ENCODE measurements around the gene SLC29A4.
"Not testable (repeated sequence)": the region's sequence is repeated elsewhere in the genome, so short reads cannot be mapped to it uniquely, and the experiment has no call there.

SLC29A4 gene

DNA sequence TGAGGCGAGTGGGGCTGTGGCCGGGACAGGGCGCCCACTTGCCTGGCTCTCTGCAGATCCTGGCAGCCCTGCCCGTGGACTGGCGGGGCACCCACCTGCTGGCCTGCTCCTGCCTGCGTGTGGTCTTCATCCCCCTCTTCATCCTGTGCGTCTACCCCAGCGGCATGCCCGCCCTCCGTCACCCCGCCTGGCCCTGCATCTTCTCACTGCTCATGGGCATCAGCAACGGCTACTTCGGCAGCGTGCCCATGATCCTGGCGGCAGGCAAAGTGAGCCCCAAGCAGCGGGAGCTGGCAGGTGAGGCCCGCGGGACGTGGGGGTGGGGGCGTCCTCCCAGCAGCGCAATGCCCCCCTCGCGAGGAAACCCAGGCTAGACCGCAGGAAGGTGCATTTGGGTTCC lies 17.6 kb downstream of the SLC29A4 start:
- no peak for DNase-seq

DNA sequence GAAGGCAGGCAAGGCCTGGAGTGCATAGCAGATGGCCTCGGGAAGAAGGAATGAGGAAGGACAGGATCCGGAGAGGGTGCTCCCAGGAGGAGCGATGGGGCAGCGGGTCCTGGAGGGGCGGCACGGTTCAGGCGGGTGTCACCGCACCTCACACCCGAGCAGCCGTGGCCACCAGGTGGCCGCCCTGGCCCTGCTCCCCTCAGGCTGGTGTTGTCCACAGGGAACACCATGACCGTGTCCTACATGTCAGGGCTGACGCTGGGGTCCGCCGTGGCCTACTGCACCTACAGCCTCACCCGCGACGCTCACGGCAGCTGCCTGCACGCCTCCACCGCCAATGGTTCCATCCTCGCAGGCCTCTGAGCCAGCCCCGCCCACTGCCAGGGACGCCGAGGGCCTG lies 19.8 kb downstream of the SLC29A4 start:
- no peak for DNase-seq

- no peak for DNase-seq
Observed at GRCh38 chr7:5303061-5303460, 20.3 kb downstream of the SLC29A4 start.

DNA sequence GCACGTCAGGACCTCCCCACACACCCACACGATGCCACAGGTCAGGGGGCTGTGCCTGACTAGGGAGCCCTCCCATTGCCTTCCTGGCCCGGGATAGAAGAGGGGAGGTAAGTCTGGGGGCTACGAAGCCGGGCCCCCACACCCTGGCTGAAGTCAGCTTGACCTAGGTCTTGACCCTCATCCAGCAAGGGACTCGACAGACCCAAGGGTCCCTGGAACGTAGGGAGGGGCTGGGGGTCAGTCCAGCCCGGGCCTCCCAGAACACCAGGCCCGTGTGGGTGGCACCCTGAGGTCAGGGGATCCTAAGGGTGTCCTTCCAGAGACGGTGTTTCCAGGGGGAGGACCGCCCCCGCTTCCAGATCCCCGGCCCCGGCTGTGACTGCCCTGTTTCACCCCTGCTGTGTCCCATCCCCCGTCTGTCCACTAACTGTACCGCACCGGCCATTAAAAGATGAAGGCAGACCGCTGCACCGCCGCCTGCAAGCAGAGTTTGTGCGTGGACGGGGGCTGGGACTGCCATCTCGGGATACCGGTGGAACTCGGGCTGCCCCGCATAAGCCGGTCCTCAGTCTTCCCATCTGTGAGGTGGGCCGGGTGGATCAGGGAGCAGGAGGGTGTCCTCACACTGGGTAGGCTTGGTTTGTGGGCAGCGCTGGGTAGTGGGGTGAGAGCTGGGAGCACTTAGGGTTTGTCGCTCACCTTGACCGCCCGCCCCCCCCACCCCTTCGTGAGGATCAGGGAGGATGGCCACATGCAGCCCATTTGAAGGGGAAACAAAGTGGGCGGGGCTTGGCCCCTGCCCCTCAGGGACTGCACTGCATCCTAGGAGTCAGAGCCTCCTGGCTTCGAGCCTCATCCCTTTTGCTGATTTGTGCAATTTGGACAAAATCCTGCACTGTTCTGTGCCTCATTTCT lies 21.1 kb downstream of the SLC29A4 start:
- no peak for DNase-seq

- not testable (repeated sequence) for DNase-seq
Observed at GRCh38 chr7:5305050-5305449, 22.3 kb downstream of the SLC29A4 start.

DNA sequence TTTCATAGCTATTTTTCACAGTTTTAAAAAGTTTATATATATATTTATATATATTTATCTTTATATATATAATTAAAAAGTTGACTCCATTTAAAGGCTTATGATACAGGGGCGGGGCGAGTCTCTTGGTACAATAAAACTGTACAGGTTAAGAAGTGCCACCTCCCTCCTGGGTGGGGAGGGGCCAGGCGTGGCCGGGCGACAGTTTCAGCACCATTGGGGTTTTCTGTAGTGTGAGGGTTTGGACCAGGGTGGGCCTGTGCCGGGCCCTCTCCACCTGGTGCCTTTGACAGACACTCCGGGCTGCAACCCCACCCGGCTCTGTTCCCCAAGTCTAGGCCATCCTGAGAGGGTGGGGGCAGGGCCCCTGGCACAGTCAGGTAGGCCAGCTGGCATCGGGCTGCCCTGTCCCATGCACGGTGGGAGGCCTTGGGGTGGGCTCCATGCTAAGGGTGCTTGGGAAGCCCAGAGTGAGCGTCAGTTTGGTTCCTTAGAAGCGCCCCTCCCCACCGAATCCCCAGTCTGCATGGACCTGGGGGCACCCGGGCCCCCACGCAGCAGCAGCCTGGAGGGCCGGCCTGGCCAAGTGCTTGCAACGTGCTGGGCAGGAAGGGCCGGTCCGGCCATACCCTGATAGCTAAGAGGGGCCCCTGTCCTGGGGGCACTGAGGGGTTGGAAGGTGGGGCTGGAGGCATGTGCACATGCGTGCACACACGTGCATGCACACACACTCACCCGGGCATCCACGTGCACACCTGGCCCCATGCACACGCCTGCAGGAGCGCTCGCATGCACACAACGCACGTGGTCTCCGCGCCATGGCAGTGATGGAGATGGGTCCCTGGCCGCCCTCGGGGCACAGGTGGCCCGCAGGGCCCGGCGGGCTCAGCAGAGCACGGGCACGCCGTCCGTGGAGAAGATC lies 24.7 kb downstream of the SLC29A4 start:
- DNase-seq: not testable (repeated sequence)

GRCh38 chr7:5309146-5309545 lies 26.4 kb downstream of the SLC29A4 start:
- DNase-seq: no peak

GRCh38 chr7:5310822-5311405 lies 28.2 kb downstream of the SLC29A4 start:
- DNase-seq: no peak

- DNase-seq: not testable (repeated sequence)
Observed at GRCh38 chr7:5312276-5313070, 29.7 kb downstream of the SLC29A4 start.

DNA sequence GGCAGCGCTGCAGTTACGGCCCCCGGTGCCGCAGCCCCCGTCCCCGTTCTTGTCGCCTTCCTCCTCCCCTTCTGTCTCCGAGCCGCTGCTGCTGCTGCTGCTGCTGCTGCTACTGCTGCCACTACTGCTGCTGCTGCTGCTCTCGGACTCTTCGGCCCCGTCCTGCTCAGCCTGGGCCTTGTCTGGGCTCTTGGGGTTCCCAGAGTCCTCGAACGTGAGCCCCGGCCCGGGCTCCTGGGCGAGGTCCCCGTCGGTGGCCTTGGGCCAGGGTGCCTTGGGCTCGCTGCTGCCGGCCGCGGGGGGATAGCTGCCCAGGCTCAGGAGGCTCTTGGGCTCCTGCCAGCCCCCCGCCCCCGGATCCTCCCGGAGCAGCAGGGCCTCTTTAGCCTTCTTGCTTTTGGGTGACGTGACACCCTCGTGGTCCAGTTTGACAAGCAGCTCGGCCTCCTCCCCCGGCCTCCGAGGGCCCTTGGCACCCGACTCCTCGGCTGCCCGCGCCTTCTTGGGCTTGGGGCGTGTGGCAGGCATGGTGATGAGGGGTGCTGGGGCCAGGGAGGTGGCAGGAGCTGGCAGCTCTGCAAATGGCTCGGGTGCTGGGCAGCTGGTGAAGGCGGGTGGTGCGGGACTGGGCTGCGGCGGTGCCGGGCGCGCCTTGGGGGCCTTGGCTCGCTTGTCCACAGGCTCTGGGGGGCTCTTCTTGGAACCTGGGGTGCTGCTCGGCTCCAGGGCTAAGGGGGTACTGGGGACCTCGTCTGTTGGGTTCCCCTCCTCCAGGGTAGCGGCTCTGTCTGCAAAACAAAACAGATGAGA lies 30.5 kb downstream of the SLC29A4 start:
- not testable (repeated sequence) for DNase-seq

GRCh38 chr7:5314864-5315263 lies 32.1 kb downstream of the SLC29A4 start:
- DNase-seq: no peak

DNA sequence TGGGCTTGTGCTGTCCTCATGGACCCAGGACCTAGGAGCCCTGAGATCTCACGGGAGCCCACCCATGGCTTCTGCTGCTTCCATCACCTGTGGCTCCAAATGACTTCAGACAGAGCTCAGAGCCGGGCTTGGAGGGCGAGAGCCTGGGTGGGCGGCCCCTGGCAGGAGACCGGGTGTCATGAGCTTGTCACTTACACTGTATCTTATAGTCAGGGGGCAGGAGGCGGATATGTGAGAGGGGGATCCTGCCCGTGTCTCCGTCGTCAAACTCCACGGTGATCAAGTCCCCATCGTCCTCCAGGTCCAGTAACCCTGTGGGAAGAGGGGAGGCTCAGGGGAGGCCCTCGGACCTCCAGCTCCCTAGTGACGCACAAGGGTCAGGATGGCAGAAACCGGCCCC lies 33.0 kb downstream of the SLC29A4 start:
- no peak for DNase-seq

GRCh38 chr7:5318613-5319012 lies 35.9 kb downstream of the SLC29A4 start:
- DNase-seq: not testable (repeated sequence)

DNA sequence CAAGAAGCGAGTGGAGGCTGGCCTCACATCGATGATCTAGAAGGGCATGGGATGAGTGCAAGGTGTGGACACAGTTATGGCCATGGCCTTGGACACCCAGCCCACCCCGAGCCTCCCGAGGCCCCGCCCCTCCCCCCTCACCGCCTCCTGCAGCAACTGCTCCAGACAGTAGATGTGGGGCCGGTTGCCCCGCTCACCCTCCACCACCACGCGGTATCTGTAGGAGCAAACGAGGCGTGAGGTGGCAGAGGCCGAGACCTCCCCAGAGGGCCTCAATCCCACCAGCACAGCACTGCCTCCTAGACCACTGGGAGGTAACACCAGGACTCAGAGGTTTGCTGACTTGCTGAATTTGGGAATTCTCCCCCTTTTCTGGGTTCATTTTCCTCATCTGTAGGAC lies 37.6 kb downstream of the SLC29A4 start:
- DNase-seq: no peak

- no peak for DNase-seq
Observed at GRCh38 chr7:5320802-5321396, 38.2 kb downstream of the SLC29A4 start.

DNA sequence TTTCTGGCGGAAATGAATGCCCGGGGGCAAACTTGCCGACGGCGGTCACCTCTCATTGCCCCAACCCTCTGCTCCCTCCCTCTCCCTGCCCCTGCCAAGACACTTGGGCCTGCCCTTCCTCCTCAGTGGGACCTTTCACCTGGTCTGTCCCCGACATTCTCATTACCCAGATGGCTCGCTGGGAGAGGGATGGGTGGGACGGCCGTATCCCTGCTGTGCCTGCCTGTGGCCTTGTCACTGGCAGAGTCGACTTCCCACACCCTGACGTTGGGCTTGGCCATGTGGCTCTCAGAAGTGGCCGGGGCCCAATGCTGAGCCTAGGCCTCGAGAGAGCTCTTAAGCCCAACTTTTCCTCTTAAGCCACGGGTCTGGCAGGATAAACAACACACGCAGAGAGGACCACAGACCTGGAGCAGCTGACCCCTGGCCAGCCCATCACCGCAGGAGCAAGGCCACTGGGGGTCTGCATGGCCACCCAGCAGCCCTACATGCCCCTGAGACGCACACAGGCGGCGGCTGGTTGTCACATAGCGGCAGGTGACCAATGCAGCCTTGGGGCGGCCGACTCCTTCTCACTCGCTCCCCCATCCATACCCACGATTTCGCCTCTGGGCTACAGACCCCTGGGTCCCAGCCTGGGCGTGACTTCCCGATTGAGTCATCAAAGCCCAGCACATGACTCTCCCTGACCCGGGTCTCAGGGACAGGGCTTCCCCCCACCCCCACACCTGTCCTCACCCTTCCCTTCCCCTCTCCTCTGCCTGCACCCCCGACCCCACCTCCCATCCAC lies 40.1 kb downstream of the SLC29A4 start:
- DNase-seq: no peak

GRCh38 chr7:5323800-5324781 lies 41.3 kb downstream of the SLC29A4 start:
- not testable (repeated sequence) for DNase-seq

GRCh38 chr7:5324961-5325360 lies 42.2 kb downstream of the SLC29A4 start:
- no peak for DNase-seq

- no peak for DNase-seq
Observed at GRCh38 chr7:5330288-5330687, 47.5 kb downstream of the SLC29A4 start.
